GM10266 (cell line): Measurements from ENCODE around the gene NUB1.
A peak's percentile ranks its signal among the peaks of the same experiment; 100 is the strongest.

Experiments
- DNase-seq: peaks from one replicate; pipeline ENCODE4 v3.0.0; 2012; ENCODE audit errors: extremely low spot score
- TF ChIP-seq, protein P1 (sequence below): IDR thresholded peaks from 2 replicates; pipeline ENCODE4 v1.5.1; 2012; ENCODE audit warnings: mild to moderate bottlenecking, low read depth; ENCODE audit not compliant: control insufficient read depth, insufficient read depth; ENCODE audit errors: missing control alignments

Gene NUB1

DNA sequence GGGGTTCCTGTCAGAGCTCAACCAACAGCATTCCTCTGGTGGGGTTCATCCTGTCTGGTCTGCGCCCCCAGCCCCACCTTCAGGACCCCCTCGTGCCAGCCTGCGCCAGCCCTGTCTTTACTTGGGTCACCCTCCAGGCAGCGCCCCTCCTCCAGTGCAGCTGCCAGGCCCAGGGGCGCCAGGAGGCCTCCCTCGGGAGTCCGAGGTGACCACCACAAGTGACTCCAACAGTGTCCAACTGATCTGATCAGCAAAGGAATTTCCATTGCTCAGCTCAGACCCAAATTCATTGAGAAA lies 57.6 kb downstream of the NUB1 start:
- TF ChIP-seq, protein P1, sequence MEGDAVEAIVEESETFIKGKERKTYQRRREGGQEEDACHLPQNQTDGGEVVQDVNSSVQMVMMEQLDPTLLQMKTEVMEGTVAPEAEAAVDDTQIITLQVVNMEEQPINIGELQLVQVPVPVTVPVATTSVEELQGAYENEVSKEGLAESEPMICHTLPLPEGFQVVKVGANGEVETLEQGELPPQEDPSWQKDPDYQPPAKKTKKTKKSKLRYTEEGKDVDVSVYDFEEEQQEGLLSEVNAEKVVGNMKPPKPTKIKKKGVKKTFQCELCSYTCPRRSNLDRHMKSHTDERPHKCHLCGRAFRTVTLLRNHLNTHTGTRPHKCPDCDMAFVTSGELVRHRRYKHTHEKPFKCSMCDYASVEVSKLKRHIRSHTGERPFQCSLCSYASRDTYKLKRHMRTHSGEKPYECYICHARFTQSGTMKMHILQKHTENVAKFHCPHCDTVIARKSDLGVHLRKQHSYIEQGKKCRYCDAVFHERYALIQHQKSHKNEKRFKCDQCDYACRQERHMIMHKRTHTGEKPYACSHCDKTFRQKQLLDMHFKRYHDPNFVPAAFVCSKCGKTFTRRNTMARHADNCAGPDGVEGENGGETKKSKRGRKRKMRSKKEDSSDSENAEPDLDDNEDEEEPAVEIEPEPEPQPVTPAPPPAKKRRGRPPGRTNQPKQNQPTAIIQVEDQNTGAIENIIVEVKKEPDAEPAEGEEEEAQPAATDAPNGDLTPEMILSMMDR = no peak
- no peak for DNase-seq

- DNase-seq = no peak
- TF ChIP-seq, protein P1 = no peak
These were observed 58.3 kb downstream of the NUB1 start for GRCh38 chr7:151399906-151400305.

GRCh38 chr7:151400626-151401315 lies 59.2 kb downstream of the NUB1 start:
- TF ChIP-seq, protein P1 = no peak
- DNase-seq = peak; percentile 72

GRCh38 chr7:151402029-151402835 lies 60.6 kb downstream of the NUB1 start:
- TF ChIP-seq, protein P1 = no peak
- DNase-seq = no peak

GRCh38 chr7:151403764-151404163 lies 62.2 kb downstream of the NUB1 start:
- no peak for DNase-seq
- TF ChIP-seq, protein P1 = no peak

DNA sequence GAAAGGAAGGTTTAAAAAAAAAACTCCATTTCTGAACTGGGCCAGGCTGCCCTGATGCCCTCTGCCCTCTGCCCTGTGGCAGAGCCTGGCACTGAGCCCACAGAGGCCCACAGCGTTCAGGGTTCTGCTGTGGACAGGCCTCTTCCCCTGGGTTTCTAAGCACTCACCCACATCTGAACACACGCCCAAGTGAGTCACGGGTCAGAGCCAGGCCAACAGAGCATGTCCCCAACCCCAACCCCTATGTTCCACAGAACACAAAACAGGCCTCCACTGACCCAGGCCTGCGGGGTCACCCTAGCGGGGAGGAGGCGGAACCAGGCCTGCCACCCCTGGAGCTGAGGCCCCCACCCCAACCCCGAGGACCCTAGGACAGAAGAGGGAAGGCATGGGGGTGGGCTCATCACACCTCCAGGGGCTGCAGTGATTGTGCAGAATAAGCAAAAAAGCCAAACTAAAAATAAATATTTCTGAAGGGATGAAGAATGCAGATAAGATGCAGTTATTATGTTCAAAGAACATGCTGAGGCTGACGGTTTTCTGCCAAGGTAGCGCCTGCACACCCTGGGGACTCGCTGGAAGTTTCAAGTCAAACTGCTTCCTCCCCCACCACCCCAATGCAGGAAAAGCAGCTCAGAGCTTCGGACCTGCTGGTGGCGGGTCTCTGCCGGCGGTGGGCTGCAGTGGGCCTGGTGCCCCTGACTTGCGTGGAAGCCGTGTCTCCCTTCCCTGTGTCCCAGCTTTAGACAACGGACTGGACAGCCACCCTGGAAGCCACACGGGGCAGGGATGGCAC lies 62.8 kb downstream of the NUB1 start:
- no peak for DNase-seq
- TF ChIP-seq, protein P1 = no peak
